Testis (tissue), 3 donors: ENCODE measurements around the gene KLF17. TPM values are rescaled to one million over a fixed set of nuclear protein-coding genes. Genes with fewer than 3 reads are reported as not detected.

Experiments
- DNase-seq: peaks from one replicate; pipeline ENCODE4 v3.0.0-alpha.2; 2019
- H3K27ac ChIP-seq, 2 donors: fragments of 200-600 bp; sonication (generic); one replicate each; pipeline ENCODE4 v1.5.1; 2019
- H3K27me3 ChIP-seq: fragments of 200-600 bp; sonication (generic); one replicate; pipeline ENCODE4 v1.5.1; 2019
- H3K36me3 ChIP-seq: fragments of 200-600 bp; sonication (generic); one replicate; pipeline ENCODE4 v1.5.1; 2017; ENCODE audit warnings: low read depth; ENCODE audit errors: missing control alignments
- H3K4me1 ChIP-seq: fragments of 200-600 bp; sonication (generic); one replicate; pipeline ENCODE4 v1.5.1; 2019
- H3K4me3 ChIP-seq, 2 donors: fragments of 200-600 bp; sonication (generic); one replicate each; pipeline ENCODE4 v1.5.1; 2017 to 2019
- H3K9me3 ChIP-seq: fragments of 200-600 bp; sonication (generic); one replicate; pipeline ENCODE4 v1.5.1; 2017
- CTCF ChIP-seq, 3 experiments: fragments of 450-650 bp in 2 of 3; fragments of 200-600 bp in 1 of 3; sonication (generic) in 1 of 3; IDR thresholded peaks; one replicate each; pipeline ENCODE4 v1.5.1; 2016 to 2019; ENCODE audit warnings: antibody characterized with exemption in 3 of 3, mild to moderate bottlenecking in 2 of 3, moderate library complexity in 1 of 3
- POLR2A ChIP-seq: fragments of 450-650 bp; IDR thresholded peaks from one replicate; pipeline ENCODE4 v1.6.1; 2017; ENCODE audit warnings: antibody characterized with exemption, mild to moderate bottlenecking, moderate library complexity
- WGBS, 2 donors: methylation state at CpG; one replicate each; pipeline ENCODE4 v1.1.5; 2018; 5-methylcytosine and 5-hydroxymethylcytosine counted together
- intact Hi-C: fragments of 100-400 bp; cut with DNase I; formaldehyde crosslinking; loops from one replicate; pipeline ENCODE4 v1.15.1; 2023; ENCODE audit warnings: low total_unique reads
- polyA plus RNA-seq: library from polyadenylated mRNA; stranded (reverse); fragments of 350-450 nt; fragmentation: Illumina TruSeq; extraction: RNeasy Lipid Tissue Mini Kit (QIAGEN cat#74804); gene quantifications from one replicate; pipeline ENCODE4 v1.2.3, GENCODE V29; 2014; ENCODE audit warnings: low read depth, low replicate concordance; ENCODE audit not compliant: insufficient read depth
- total RNA-seq, 2 donors: library from RNA; depleted of rRNA; stranded (reverse); fragments of >200 nt; gene quantifications; one replicate each; pipeline ENCODE4 v1.2.3, GENCODE V29; 2016

KLF17 gene
- total and polyA plus RNA-seq, 3 donors from 2014 or later: 5.2 to 21.8 (median 7.6) TPM

GRCh38 chr1:44105810-44106209, 12.8 kb upstream of the KLF17 start:
- WGBS, 2 donors: 61 to 83% methylated on average over 3 of the region's 3 CpGs
- intact Hi-C loops: no loop called here
- H3K4me3 ChIP-seq: no peak overlapping the region
- DNase-seq: no peak
- no peak overlapping the region for H3K27ac ChIP-seq
- no peaks in the 10 kb centered on the region for H3K4me1 ChIP-seq
- no peak for TF ChIP-seq CTCF (IDR thresholded peaks at IDR 0.05)
- no peak for TF ChIP-seq POLR2A
- no peaks in the 10 kb centered on the region for H3K9me3 ChIP-seq
- H3K27me3 ChIP-seq: no peaks in the 10 kb centered on the region
- H3K36me3 ChIP-seq: no peaks in the 10 kb centered on the region

- no peak for DNase-seq
- Histone ChIP-seq H3K9me3 (no peaks in the 10 kb centered on the region), H3K36me3 (no peaks in the 10 kb centered on the region), H3K4me3 (no peak overlapping the region), H3K27me3 (no peaks in the 10 kb centered on the region), H3K27ac (no peak overlapping the region), H3K4me1 (no peaks in the 10 kb centered on the region)
- intact Hi-C loops: no loop called here
- TF ChIP-seq CTCF (IDR thresholded peaks at IDR 0.05): no peak
- TF ChIP-seq POLR2A: no peak
- 89 to 93% methylated on average over 1 of the region's 1 CpG for WGBS, 2 donors
Observed at GRCh38 chr1:44108241-44108640, 10.4 kb upstream of the KLF17 start.

- Histone ChIP-seq H3K4me1 (no peaks in the 10 kb centered on the region), H3K27me3 (no peaks in the 10 kb centered on the region), H3K9me3 (no peaks in the 10 kb centered on the region), H3K36me3 (no peaks in the 10 kb centered on the region), H3K27ac (no peak overlapping the region), H3K4me3 (no peak overlapping the region)
- 91 to 100% methylated on average over 1 of the region's 1 CpG for WGBS, 2 donors
- intact Hi-C loops: no loop called here
- no peak for DNase-seq
- TF ChIP-seq POLR2A (no peak), CTCF (IDR thresholded peaks at IDR 0.05) (no peak)
Observed at GRCh38 chr1:44108971-44109370, 9.7 kb upstream of the KLF17 start.

- Histone ChIP-seq H3K9me3 (no peaks in the 10 kb centered on the region), H3K27me3 (no peaks in the 10 kb centered on the region), H3K36me3 (no peaks in the 10 kb centered on the region), H3K27ac (no peak overlapping the region), H3K4me1 (no peaks in the 10 kb centered on the region), H3K4me3 (no peak overlapping the region)
- WGBS, 2 donors: 85 to 93% methylated on average over 5 of the region's 5 CpGs
- no peak for DNase-seq
- intact Hi-C loops: no loop called here
- no peak for TF ChIP-seq CTCF (IDR thresholded peaks at IDR 0.05)
- no peak for TF ChIP-seq POLR2A
Observed at GRCh38 chr1:44110916-44111315, 7.7 kb upstream of the KLF17 start.

GRCh38 chr1:44111861-44112260, 6.8 kb upstream of the KLF17 start:
- no peaks in the 10 kb centered on the region for H3K27me3 ChIP-seq
- no peak for DNase-seq
- intact Hi-C loops: no loop called here
- H3K27ac ChIP-seq: no peak overlapping the region
- 81% methylated on average over 4 of the region's 4 CpGs for WGBS, 2 donors
- TF ChIP-seq CTCF (IDR thresholded peaks at IDR 0.05): no peak
- no peak for TF ChIP-seq POLR2A
- no peaks in the 10 kb centered on the region for H3K9me3 ChIP-seq
- no peaks in the 10 kb centered on the region for H3K36me3 ChIP-seq
- no peaks in the 10 kb centered on the region for H3K4me1 ChIP-seq
- H3K4me3 ChIP-seq: no peak overlapping the region
